BLaER1 treated with 17β-estradiol and CSF1 and Interleukin-3, amounts not matched to agents 10 nM and 100 nM (cell line): Measurements from ENCODE around the gene ITGB2.
A peak's percentile ranks its signal among the peaks of the same experiment; 100 is the strongest.

ENCODE experiments used
- H3K27ac ChIP-seq, 11 experiments: shearing (Covaris generic); formaldehyde crosslinking; 2 replicates each; pipeline ENCODE4 v1.8.1; 2022
- H3K27me3 ChIP-seq, 11 experiments: shearing (Covaris generic); formaldehyde crosslinking; 2 replicates each; pipeline ENCODE4 v1.8.1; 2022
- H3K36me3 ChIP-seq, 11 experiments: shearing (Covaris generic); formaldehyde crosslinking; 2 replicates each; pipeline ENCODE4 v1.8.1; 2022
- H3K4me1 ChIP-seq, 10 experiments: shearing (Covaris generic); formaldehyde crosslinking; 2 replicates each; pipeline ENCODE4 v1.8.1; 2022
- H3K4me2 ChIP-seq, 11 experiments: shearing (Covaris generic); formaldehyde crosslinking; 2 replicates each; pipeline ENCODE4 v1.8.1; 2022
- H3K4me3 ChIP-seq, 10 experiments: shearing (Covaris generic); formaldehyde crosslinking; 2 replicates each; pipeline ENCODE4 v1.8.1; 2022
- H3K9ac ChIP-seq, 11 experiments: shearing (Covaris generic); formaldehyde crosslinking; 2 replicates each; pipeline ENCODE4 v1.8.1; 2022
- H3K9me3 ChIP-seq, 11 experiments: shearing (Covaris generic); formaldehyde crosslinking; replicated peaks in 1 of 11; 2 replicates each; pipeline ENCODE4 v1.8.1; 2022
- H4K20me1 ChIP-seq, 11 experiments: shearing (Covaris generic); formaldehyde crosslinking; 2 replicates each; pipeline ENCODE4 v1.8.1; 2022
- Cebpa-rat ChIP-seq, 11 experiments: shearing (Covaris generic); IDR thresholded peaks; 2 replicates each; pipeline ENCODE4 v1.8.1; 2022

ITGB2 gene

GRCh38 chr21:44890338-44890931 lies 30.3 kb downstream of the ITGB2 start:
- H3K9ac ChIP-seq, result peak overlapping the region in 8 of 11 experiments; percentile 10 to 45 (median 36); a peak in 6 of 22 replicates
- H4K20me1 ChIP-seq, result peaks cover 0 to 89% (median 13%) of the 10 kb centered on the region in 11 experiments; a peak in 13 of 22 replicates
- no peak for TF ChIP-seq Cebpa-rat (IDR thresholded peaks at IDR 0.05)
- peaks cover 0 to 9% (median 0%) of the 10 kb centered on the region in 11 experiments; a peak in 2 of 22 replicates for H3K27me3 ChIP-seq
- peaks cover 0 to 99% (median 89%) of the 10 kb centered on the region in 11 experiments; a peak in 21 of 22 replicates for H3K36me3 ChIP-seq
- no peak overlapping the region for H3K4me3 ChIP-seq
- peak overlapping the region in 1 of 11 experiments; percentile 11; a peak in 2 of 22 replicates for H3K27ac ChIP-seq
- H3K9me3 ChIP-seq, result no peaks in the 10 kb centered on the region
- H3K4me2 ChIP-seq, result peak overlapping the region; percentile 18 to 81 (median 70); a peak in 19 of 22 replicates
- peaks cover 50 to 89% (median 78%) of the 10 kb centered on the region in 10 experiments for H3K4me1 ChIP-seq

DNA sequence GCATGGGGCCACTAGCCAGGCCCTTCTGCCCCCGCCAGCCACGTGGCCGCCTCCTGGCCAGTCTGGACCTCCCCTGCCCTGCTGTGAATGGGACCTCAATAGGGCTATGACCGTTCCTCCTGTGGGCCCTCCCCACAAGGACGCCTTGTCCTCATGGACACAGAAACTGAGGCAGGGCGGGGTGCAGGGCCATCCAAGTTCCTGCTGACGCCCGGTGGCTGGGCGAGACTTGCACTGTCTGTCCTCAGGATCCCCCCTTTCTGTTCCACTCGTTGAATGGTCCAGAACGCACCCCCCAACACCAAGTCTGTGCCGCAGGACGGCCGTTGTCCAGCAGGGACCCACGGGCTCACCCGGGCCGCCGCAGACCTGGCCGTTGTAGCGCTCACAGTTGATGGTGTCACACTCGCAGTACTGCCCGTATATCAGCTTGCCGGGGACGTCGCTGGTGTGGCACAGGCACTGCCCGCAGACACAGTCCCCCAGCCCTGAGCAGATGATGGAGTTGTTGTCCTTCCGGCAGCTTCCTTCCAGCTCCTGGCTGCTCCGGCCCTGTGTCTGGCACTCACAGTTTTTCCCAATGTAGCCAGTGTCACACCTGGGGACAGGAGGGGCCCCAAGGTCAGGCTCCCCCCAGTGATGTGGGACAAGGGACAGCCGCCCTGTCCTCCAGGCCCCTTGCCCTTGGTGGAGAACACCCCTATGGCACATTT lies 30.9 kb downstream of the ITGB2 start:
- Histone ChIP-seq H3K27ac (peak overlapping the region in 1 of 11 experiments; percentile 11; a peak in 2 of 22 replicates), H3K9me3 (no peaks in the 10 kb centered on the region), H3K27me3 (peaks cover 0 to 9% (median 0%) of the 10 kb centered on the region in 11 experiments; a peak in 2 of 22 replicates), H3K4me1 (peaks cover 43 to 83% (median 72%) of the 10 kb centered on the region in 10 experiments), H3K4me3 (no peak overlapping the region), H3K4me2 (peak overlapping the region in 10 of 11 experiments; percentile 8 to 81 (median 72); a peak in 18 of 22 replicates), H3K9ac (peak overlapping the region in 7 of 11 experiments; percentile 10 to 45 (median 33); a peak in 5 of 22 replicates), H4K20me1 (peaks cover 0 to 84% (median 12%) of the 10 kb centered on the region in 11 experiments; a peak in 13 of 22 replicates), H3K36me3 (peaks cover 0 to 94% (median 83%) of the 10 kb centered on the region in 11 experiments; a peak in 21 of 22 replicates)
- no peak for TF ChIP-seq Cebpa-rat (IDR thresholded peaks at IDR 0.05)

- Histone ChIP-seq H3K9me3 (no peaks in the 10 kb centered on the region), H3K4me2 (peak overlapping the region in 9 of 11 experiments; percentile 64 to 81 (median 74); a peak in 17 of 22 replicates), H4K20me1 (peaks cover 0 to 75% (median 8%) of the 10 kb centered on the region in 11 experiments; a peak in 13 of 22 replicates), H3K27ac (peak overlapping the region in 3 of 11 experiments; percentile 21 to 46 (median 41); a peak in 4 of 22 replicates), H3K27me3 (peaks cover 0 to 9% (median 0%) of the 10 kb centered on the region in 11 experiments; a peak in 2 of 22 replicates), H3K4me3 (no peak overlapping the region), H3K9ac (peak overlapping the region in 8 of 11 experiments; percentile 2 to 47 (median 28); a peak in 9 of 22 replicates), H3K4me1 (peaks cover 43 to 80% (median 70%) of the 10 kb centered on the region in 10 experiments), H3K36me3 (peaks cover 0 to 85% (median 75%) of the 10 kb centered on the region in 11 experiments; a peak in 21 of 22 replicates)
- TF ChIP-seq Cebpa-rat (IDR thresholded peaks at IDR 0.05), result no peak
Observed at GRCh38 chr21:44888581-44889550, 31.8 kb downstream of the ITGB2 start.

DNA sequence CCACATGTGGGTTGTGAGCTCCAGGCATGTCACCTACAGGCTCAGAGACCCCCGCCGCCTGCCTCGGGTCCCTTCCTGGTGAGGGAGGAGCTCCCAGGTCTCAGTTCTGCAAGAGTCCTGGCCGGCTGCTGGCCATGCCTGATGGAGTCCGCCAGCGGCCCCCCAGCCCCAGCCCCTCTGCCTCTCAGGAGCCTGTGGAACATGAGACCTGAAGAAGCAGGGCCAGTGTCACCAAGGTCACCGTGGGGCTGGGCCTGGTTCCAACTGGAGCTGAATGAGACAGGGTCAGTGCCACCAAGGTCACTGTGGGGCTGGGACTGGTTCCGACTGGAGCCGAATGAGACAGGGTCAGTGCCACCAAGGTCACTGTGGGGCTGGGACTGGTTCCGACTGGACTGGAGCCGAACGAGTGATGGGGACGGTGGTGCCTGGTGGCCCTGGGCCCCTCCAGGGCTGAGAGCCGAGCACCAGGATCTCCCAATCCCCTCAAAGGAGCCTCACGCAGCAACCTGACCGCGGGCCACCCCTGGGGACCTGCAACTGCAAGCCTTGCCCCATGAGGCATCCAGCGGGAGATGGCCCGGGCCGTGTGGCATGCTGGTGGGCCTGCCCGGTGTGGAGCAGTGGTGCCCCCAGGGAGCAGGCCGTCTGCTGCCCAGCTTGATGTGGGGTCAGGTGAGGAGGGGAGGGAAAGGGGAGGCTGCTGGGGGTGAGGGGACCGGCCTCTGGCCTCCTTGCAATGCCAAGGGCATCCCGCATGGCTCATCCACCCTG lies 32.7 kb downstream of the ITGB2 start:
- peak overlapping the region in 8 of 11 experiments; percentile 64 to 81 (median 72); a peak in 17 of 22 replicates for H3K4me2 ChIP-seq

DNA sequence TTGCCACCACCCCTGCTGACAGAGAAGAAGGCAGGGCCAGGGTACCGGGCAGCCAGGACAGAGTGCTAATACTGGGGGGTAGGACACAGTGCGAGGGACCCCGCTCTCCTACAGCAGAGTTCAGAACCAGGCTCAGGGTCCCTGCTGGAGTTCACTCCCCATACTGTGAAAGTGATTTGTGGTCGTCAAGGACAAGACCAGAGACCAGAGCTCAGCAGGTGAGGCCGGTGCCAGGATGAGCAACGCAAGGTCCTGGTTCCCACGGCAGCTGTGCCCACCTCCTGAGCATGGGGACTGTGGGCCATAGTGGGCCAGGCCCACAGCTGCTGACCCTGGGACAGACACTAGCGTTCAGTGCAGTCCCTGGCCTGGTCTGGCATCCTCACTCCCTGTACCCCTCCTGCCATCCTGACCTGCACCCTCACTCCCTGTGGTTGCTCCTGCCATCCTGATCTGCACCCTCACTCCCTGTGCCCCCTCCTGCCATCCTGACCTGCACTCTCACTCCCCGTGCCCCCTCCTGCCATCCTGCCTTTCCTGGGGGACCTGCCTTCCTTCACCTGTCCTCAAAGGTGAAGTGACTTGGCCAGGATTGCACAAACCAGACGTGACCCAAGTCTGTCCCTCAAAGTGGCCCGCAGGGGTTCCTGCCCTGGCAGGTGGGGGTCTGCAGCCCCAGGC lies 33.4 kb downstream of the ITGB2 start:
- H3K4me3 ChIP-seq, result no peak overlapping the region
- peak overlapping the region in 2 of 11 experiments; percentile 18 to 41; a peak in 4 of 22 replicates for H3K27ac ChIP-seq
- H3K9me3 ChIP-seq, result no peaks in the 10 kb centered on the region
- TF ChIP-seq Cebpa-rat (IDR thresholded peaks at IDR 0.05), result no peak
- H3K4me1 ChIP-seq, result peaks cover 43 to 80% (median 70%) of the 10 kb centered on the region in 10 experiments
- peak overlapping the region in 2 of 11 experiments; percentile 2 to 33; a peak in 3 of 22 replicates for H3K9ac ChIP-seq
- peaks cover 0 to 9% (median 0%) of the 10 kb centered on the region in 11 experiments; a peak in 2 of 22 replicates for H3K27me3 ChIP-seq
- peaks cover 0 to 62% (median 8%) of the 10 kb centered on the region in 11 experiments; a peak in 13 of 22 replicates for H4K20me1 ChIP-seq
- H3K4me2 ChIP-seq, result peak overlapping the region in 8 of 11 experiments; percentile 17 to 81 (median 70); a peak in 12 of 22 replicates
- H3K36me3 ChIP-seq, result peaks cover 0 to 75% (median 69%) of the 10 kb centered on the region in 11 experiments; a peak in 21 of 22 replicates

More for the DNA sequence above, 32.7 kb downstream of the ITGB2 start:
- H3K9me3 ChIP-seq, result no peaks in the 10 kb centered on the region
- peaks cover 0 to 66% (median 8%) of the 10 kb centered on the region in 11 experiments; a peak in 13 of 22 replicates for H4K20me1 ChIP-seq
- peaks cover 0 to 9% (median 0%) of the 10 kb centered on the region in 11 experiments; a peak in 2 of 22 replicates for H3K27me3 ChIP-seq
- H3K4me3 ChIP-seq, result no peak overlapping the region
- H3K27ac ChIP-seq, result peak overlapping the region in 4 of 11 experiments; percentile 1 to 46 (median 31); a peak in 3 of 22 replicates
- peaks cover 0 to 78% (median 71%) of the 10 kb centered on the region in 11 experiments; a peak in 21 of 22 replicates for H3K36me3 ChIP-seq
- peak overlapping the region in 7 of 11 experiments; percentile 2 to 47 (median 32); a peak in 9 of 22 replicates for H3K9ac ChIP-seq
- peaks cover 43 to 80% (median 70%) of the 10 kb centered on the region in 10 experiments for H3K4me1 ChIP-seq
- no peak for TF ChIP-seq Cebpa-rat (IDR thresholded peaks at IDR 0.05)

GRCh38 chr21:44886113-44887075 lies 34.3 kb downstream of the ITGB2 start:
- no peaks in the 10 kb centered on the region for H3K9me3 ChIP-seq
- peaks cover 0 to 9% (median 0%) of the 10 kb centered on the region in 11 experiments; a peak in 1 of 22 replicates for H3K27me3 ChIP-seq
- no peak for TF ChIP-seq Cebpa-rat (IDR thresholded peaks at IDR 0.05)
- no peak overlapping the region for H3K4me3 ChIP-seq
- H3K4me1 ChIP-seq, result peaks cover 43 to 80% (median 70%) of the 10 kb centered on the region in 10 experiments
- H3K27ac ChIP-seq, result peak overlapping the region in 2 of 11 experiments; percentile 2 to 18; a peak in 5 of 22 replicates
- peak overlapping the region in 3 of 11 experiments; percentile 17 to 70 (median 21); a peak in 4 of 22 replicates for H3K4me2 ChIP-seq
- H3K9ac ChIP-seq, result no peak overlapping the region
- H3K36me3 ChIP-seq, result peaks cover 0 to 66% (median 61%) of the 10 kb centered on the region in 11 experiments; a peak in 21 of 22 replicates
- H4K20me1 ChIP-seq, result peaks cover 0 to 54% (median 8%) of the 10 kb centered on the region in 11 experiments; a peak in 13 of 22 replicates
